H1 (cell line): ENCODE results near the gene MVK. TPM values are rescaled to one million over a fixed set of nuclear protein-coding genes. Genes with fewer than 3 reads are reported as not detected.

Experiments
- CEBPB ChIP-seq: IDR thresholded peaks from 2 replicates; pipeline ENCODE4 v1.6.1; 2012; ENCODE audit warnings: low read depth, low read length
- CTCF ChIP-seq, 3 experiments: IDR thresholded peaks; 1 replicate in 2 of 3; 2 replicates in 1 of 3; pipeline versions ENCODE4 v1.5.1 to v1.6.1; 2011; ENCODE audit warnings: low read length in 3 of 3, mild to moderate bottlenecking in 3 of 3, inconsistent platforms in 2 of 3, low read depth in 1 of 3, moderate library complexity in 1 of 3; ENCODE audit not compliant: insufficient read depth in 1 of 3; ENCODE audit errors: control extremely low read depth in 1 of 3
- RAD21 ChIP-seq, 2 experiments: IDR thresholded peaks in 1 of 2; conservative IDR thresholded peaks in 1 of 2; 2 replicates each; pipeline ENCODE4 v1.6.1; 2011; ENCODE audit warnings: low read depth in 2 of 2, low read length in 2 of 2, improper control_type of control experiment in 1 of 2, inconsistent platforms in 1 of 2, mild to moderate bottlenecking in 1 of 2, moderate library complexity in 1 of 2
- RBBP5 ChIP-seq: IDR thresholded peaks from 2 replicates; pipeline ENCODE4 v1.7.1; 2012; ENCODE audit warnings: low read depth, mild to moderate bottlenecking, inconsistent platforms, low read length, moderate library complexity, borderline replicate concordance
- TAF7 ChIP-seq: optimal IDR thresholded peaks from 2 replicates; pipeline ENCODE3; 2011; ENCODE audit warnings: low read depth, mild to moderate bottlenecking, inconsistent platforms, low read length, moderate library complexity, borderline replicate concordance
- polyA plus RNA-seq, 7 experiments: library from polyadenylated mRNA; depleted of rRNA in 3 of 7; stranded (reverse) in 5 of 7; unstranded in 2 of 7; fragments of >200 nt in 5 of 7; fragments of 200-250 nt in 2 of 7; gene quantifications; 1 replicate in 5 of 7; 2 replicates in 1 of 7; 4 replicates in 1 of 7; pipeline versions ENCODE4 v1.2.1 to v1.2.3, GENCODE V29; 2011 to 2013; ENCODE audit warnings: missing spikeins in 2 of 7, mixed read lengths in 2 of 7
- total RNA-seq: library from RNA; stranded (reverse); fragmentation: NEBNext Ultra II Directional; extraction: Animal tissue kit (Norgen Biotek cat#: 25700); gene quantifications from 2 replicates; pipeline ENCODE4 v1.2.1, GENCODE V29; 2021
- TF ChIP-seq, protein P1 (sequence below): IDR thresholded peaks from 2 replicates; pipeline ENCODE4 v1.6.1; 2012; ENCODE audit warnings: low read length, inconsistent platforms

Gene MVK
- total and polyA plus RNA-seq, 2 of the 8 experiments (the other 6 are each of a cell fraction or from before 2014, with no cell fraction given) = 15.7 to 20.9 TPM

GRCh38 chr12:109563291-109564284 is 10.0 kb upstream of the MVK start (continued):
- TF ChIP-seq, protein P1, sequence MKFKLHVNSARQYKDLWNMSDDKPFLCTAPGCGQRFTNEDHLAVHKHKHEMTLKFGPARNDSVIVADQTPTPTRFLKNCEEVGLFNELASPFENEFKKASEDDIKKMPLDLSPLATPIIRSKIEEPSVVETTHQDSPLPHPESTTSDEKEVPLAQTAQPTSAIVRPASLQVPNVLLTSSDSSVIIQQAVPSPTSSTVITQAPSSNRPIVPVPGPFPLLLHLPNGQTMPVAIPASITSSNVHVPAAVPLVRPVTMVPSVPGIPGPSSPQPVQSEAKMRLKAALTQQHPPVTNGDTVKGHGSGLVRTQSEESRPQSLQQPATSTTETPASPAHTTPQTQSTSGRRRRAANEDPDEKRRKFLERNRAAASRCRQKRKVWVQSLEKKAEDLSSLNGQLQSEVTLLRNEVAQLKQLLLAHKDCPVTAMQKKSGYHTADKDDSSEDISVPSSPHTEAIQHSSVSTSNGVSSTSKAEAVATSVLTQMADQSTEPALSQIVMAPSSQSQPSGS = no peak
- no peak for TF ChIP-seq RAD21 (IDR thresholded peaks at IDR 0.05 in 1 of 2, conservative IDR thresholded peaks at IDR 0.05 in 1 of 2; ENCODE audit: low read depth in 2 of 2, low read length in 2 of 2)
- no peak for TF ChIP-seq RBBP5
- TF ChIP-seq CEBPB = no peak
- TF ChIP-seq CTCF (IDR thresholded peaks at IDR 0.05; ENCODE audit: control extremely low read depth in 1 of 3, insufficient read depth in 1 of 3, low read depth in 1 of 3, low read length in 3 of 3) = no peak
- no peak for TF ChIP-seq TAF7
- TF ChIP-seq, all 59 proteins: peak for 0
